PFSK-1 (cell line): ENCODE data around the gene TRIM7.
A peak's percentile ranks its signal among the peaks of the same experiment; 100 is the strongest.

ENCODE experiments used
- FOXP2 ChIP-seq: optimal IDR thresholded peaks from 2 replicates; pipeline ENCODE3; 2011; ENCODE audit warnings: borderline replicate concordance, control low read depth, inconsistent platforms; ENCODE audit not compliant: insufficient read depth; ENCODE audit errors: extremely low read length, extremely low read depth
- POLR2AphosphoS5 ChIP-seq: IDR thresholded peaks from 2 replicates; pipeline ENCODE4 v1.6.1; 2012; ENCODE audit warnings: low read depth, mild to moderate bottlenecking, control low read depth, low read length, moderate library complexity
- REST ChIP-seq, 2 experiments: IDR thresholded peaks; 2 replicates each; pipeline versions ENCODE4 v1.6.1 to v1.8.0; 2011 to 2012; ENCODE audit warnings: low read depth in 2 of 2, low read length in 2 of 2, control low read depth in 1 of 2, inconsistent platforms in 1 of 2, mild to moderate bottlenecking in 1 of 2, moderate library complexity in 1 of 2; ENCODE audit not compliant: insufficient read depth in 1 of 2
- SIN3A ChIP-seq: IDR thresholded peaks from 2 replicates; pipeline ENCODE4 v1.6.1; 2012; ENCODE audit warnings: mild to moderate bottlenecking, low read length, moderate library complexity, borderline replicate concordance; ENCODE audit not compliant: insufficient read depth
- TAF1 ChIP-seq: IDR thresholded peaks from 2 replicates; pipeline ENCODE4 v1.6.1; 2012; ENCODE audit warnings: low read length, control low read depth, borderline replicate concordance; ENCODE audit not compliant: insufficient read depth

Gene TRIM7

GRCh38 chr5:181190711-181191525 is 14.1 kb downstream of the TRIM7 start:
- TF ChIP-seq POLR2AphosphoS5 (no peak), FOXP2 (no peak), SIN3A (no peak), REST (IDR thresholded peaks at IDR 0.05; ENCODE audit: insufficient read depth in 1 of 2, low read depth in 2 of 2, low read length in 2 of 2) (no peak), TAF1 (no peak)

- TF ChIP-seq TAF1 (no peak), POLR2AphosphoS5 (no peak), FOXP2 (no peak)
Observed at GRCh38 chr5:181189962-181190710, 14.9 kb downstream of the TRIM7 start.

- TF ChIP-seq TAF1 (no peak), SIN3A (no peak), REST (IDR thresholded peaks at IDR 0.05; ENCODE audit: insufficient read depth in 1 of 2, low read depth in 2 of 2, low read length in 2 of 2) (no peak), FOXP2 (no peak), POLR2AphosphoS5 (no peak)
Observed at GRCh38 chr5:181189363-181189961, 15.5 kb downstream of the TRIM7 start.

- TF ChIP-seq REST (IDR thresholded peaks at IDR 0.05; ENCODE audit: insufficient read depth in 1 of 2, low read depth in 2 of 2, low read length in 2 of 2) (no peak), POLR2AphosphoS5 (no peak), TAF1 (no peak), FOXP2 (no peak), SIN3A (no peak)
Observed at GRCh38 chr5:181188700-181189362, 16.2 kb downstream of the TRIM7 start.

- 0 out of 4 replicates have a peak, but pooled peaks of 1 of the 2 experiments have one; percentile 34 for TF ChIP-seq REST (IDR thresholded peaks at IDR 0.05; ENCODE audit: insufficient read depth in 1 of 2, low read depth in 2 of 2, low read length in 2 of 2)
- no peak for TF ChIP-seq POLR2AphosphoS5
- TF ChIP-seq SIN3A, result no peak
- TF ChIP-seq TAF1, result no peak
Observed at GRCh38 chr5:181187500-181188213, 17.3 kb downstream of the TRIM7 start.
